ENCODE measurements around the gene OR2V2.
"Not testable (repeated sequence)": the region's sequence is repeated elsewhere in the genome, so short reads cannot be mapped to it uniquely, and the experiment has no call there.

Gene OR2V2

GRCh38 chr5:181118369-181118768 is 29.0 kb upstream of the OR2V2 start:
- DNase-seq, result no peak

DNA sequence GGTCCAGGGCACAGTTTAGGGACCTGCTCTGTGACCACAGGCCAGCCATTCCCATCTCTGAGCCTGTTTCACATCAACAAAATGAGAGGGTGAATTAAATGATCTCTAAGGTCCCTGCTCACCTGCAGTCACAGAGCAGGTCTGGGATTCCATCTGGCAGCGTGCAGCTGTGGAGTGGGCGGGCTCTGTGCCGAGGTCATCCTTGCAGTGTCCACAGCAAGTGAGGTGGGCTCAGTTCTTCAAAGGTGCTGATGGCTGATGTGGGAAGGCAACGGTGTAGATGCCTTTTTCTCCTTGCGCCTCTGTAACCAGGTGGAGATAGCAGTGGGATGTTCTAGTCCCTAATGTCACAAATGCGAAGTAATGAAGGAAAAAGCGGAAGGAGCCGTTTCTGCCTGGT is 28.3 kb upstream of the OR2V2 start:
- no peak for DNase-seq

GRCh38 chr5:181120306-181120705 is 27.1 kb upstream of the OR2V2 start:
- DNase-seq, result no peak

DNA sequence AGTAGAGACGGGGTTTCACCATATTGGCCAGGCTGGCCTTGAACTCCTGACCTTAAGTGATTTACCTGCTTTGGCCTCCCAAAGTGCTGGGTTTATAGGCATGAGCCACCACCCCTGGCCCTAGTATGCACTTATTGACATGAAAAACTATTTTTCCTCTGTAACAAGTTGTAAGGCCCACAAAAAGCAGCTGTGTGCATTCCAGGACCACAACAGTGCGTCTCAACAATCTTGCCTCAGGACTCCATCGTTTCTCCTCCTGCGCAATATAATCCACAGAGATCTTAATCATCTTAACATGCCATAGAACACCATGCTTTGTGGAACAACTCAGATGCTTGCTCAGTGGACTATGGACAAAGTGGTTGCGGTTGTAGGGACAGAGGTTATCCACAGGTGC is 26.6 kb upstream of the OR2V2 start:
- DNase-seq, result no peak

DNA sequence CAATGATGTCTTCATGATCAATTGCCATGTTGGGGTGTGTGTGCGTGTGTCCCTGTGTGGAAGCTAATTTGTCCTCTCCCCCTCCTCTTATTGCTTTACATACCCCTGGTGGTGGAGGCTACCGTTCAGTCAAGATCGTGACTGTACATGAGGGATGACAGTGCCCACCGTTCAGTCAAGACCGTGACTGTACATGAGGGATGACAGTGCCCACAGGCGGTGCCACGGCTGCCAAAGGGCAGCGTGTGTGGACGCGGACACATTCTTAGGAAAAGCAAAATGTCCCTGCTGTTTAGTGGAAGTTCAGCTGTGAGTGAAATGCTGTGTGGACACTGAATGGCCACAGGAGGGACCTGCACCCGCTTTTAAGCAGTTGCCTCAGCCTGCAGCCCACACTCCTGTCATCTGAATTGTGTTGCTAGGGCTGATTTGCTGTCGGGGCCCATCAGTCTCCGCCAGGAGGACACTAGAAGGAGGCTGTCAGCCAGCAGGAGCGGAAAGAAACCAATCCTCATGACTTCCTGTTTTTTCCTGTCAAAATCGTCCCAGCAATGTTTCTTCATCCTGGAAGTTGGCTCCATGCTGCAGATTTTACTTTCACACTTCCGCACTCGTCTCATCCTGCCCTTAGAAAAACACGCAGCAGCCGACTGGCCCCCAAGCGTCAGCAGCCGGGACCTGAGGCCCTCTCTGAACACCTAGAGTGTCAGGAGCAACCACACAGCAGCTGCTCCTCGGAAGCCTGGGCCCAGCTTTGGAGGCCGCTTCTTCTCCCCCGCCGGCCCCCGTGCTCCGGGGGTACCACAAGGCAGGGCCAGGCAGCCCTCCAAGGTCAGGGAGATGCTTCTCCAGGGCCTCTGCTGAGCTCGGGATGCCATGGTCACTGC is 25.5 kb upstream of the OR2V2 start:
- no peak for DNase-seq

DNA sequence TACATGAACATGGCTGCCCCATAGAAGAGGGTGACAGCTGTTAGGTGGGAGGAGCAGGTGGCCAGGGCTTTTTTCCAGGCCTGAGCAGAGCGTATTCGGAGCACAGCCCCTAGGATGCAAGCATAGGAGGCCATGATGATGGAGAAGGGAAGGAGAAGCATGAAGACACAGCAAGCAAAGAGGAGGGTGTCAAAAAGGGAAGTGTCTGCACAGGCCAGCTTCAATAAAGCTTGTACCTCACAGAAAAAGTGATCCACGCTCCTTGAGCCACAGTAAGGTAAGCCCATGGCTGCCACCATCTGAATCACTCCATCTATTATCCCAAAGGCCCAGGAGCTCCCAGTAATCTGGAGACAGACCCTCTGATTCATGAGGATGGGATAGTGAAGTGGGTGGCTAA is 22.9 kb upstream of the OR2V2 start:
- DNase-seq, result no peak

GRCh38 chr5:181126841-181127240 is 20.5 kb upstream of the OR2V2 start:
- DNase-seq, result no peak

DNA sequence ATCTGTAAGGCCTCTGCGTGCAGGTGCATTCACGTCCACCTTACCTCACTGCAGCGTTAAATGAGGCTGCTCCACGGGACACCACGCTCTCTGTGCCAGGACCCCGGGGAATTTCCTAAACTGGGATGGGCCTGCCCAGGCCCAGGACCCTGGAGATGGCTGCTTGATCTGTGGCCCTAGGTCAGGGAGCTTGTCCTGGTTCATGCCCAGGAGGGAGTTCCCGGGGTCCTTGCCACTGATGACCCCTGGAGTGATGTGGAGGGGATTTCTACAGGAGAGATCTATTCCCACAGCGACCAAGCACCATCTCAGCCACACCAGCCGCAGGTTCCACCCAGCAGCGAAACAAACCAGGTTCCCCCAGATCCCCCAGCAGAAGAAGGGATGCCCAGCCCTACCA is 19.9 kb upstream of the OR2V2 start:
- no peak for DNase-seq

GRCh38 chr5:181127907-181128626 is 19.3 kb upstream of the OR2V2 start:
- no peak for DNase-seq

GRCh38 chr5:181129601-181130000 is 17.8 kb upstream of the OR2V2 start:
- DNase-seq, result no peak

- not testable (repeated sequence) for DNase-seq
Observed at GRCh38 chr5:181130081-181130480, 17.3 kb upstream of the OR2V2 start.

GRCh38 chr5:181130832-181131496 is 16.4 kb upstream of the OR2V2 start, which contains the start of gene OR2V1:
OR2V1 (minus strand) TSS chr5:181131169; CDS start chr5:181125304, 5,865 bp downstream.
- no peak for DNase-seq

DNA sequence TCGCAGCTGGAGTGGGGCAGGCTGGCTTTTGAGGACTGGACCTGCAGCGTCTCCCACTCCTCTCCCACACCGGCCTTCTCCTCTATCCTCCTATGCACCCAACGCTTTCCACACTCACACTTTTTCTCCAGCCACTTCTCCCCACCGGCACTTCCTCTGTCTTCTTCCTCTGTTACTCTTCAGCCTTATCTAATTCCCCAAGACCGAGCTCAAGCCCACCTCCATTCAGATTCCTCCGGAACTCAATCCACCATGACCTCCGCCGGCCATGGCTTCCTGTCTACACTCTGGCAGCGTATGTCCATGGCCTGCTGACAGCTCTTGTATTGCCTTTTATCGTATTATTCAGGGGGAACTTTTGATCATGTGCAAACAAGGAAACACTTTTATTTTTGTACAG is 15.9 kb upstream of the OR2V2 start:
- DNase-seq, result no peak

- no peak for DNase-seq
Observed at GRCh38 chr5:181133083-181133482, 14.3 kb upstream of the OR2V2 start.

GRCh38 chr5:181133610-181134231 is 13.7 kb upstream of the OR2V2 start:
- DNase-seq, result no peak

DNA sequence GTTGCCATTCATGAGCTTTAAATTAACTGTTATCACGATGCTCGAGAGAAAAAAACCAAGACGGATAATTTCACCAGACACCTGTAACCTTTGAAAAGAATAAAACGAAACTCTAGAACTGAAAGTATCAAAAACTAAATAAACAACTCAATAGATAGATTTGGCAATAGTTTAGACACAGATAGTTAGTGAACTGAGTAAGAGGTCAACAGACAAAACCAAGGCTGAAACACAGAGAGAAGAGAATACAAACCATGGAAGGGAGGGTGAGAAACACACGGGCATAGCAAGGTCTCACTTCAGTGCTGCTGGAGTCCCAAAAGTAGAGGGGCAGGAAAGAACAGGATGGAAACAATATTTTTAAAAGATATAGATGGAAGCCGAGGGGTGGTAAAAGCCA is 13.1 kb upstream of the OR2V2 start:
- DNase-seq, result no peak

DNA sequence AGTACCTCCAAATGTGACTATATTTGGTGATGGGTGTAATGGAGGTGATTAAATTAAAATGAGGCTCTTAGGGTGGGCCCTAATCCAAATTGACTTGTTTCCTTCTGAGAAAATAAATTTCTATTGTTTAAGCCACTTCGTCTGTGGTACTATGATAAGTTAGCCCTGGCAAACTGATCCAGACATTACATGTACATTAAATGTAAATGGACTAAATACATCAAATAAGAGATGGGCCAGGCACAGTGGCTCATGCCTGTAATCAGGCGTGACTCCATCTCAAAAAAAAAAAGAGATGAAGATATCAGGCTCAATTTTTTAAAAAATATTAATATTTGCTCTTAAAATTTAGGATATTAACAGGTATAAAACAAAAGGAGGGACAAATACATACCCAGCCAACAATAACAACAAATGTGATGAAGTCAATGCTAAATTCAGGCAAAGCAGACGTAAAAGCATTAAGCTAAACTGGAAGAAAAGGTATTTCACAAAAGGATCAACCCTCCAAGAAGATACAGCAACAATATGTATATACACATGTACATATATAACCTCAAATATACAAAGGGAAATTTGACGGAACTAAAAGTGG is 10.9 kb upstream of the OR2V2 start:
- DNase-seq, result no peak

GRCh38 chr5:181138258-181138657 is 9.1 kb upstream of the OR2V2 start:
- DNase-seq, result no peak

GRCh38 chr5:181140766-181141165 is 6.6 kb upstream of the OR2V2 start:
- DNase-seq, result no peak

DNA sequence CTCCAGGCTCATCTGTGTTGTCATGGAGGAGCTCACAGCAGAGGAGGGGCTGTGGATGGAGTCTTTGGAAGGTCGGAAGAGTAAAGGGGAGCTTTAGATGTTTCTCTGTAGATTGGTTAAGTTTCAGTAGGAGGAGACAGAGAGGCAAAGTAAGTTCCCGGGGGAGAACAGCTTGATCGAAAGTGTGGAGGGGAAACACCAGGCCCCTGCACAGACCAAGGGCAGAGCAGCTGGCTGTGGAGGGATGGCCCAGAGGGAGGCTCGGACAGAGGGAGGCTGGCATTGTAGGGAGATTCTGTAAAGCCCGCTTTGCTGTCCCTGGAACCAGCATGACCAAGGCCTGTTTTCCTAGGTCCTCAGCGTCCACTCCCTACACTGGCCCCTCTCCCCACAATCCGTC is 5.3 kb upstream of the OR2V2 start:
- DNase-seq, result no peak

DNA sequence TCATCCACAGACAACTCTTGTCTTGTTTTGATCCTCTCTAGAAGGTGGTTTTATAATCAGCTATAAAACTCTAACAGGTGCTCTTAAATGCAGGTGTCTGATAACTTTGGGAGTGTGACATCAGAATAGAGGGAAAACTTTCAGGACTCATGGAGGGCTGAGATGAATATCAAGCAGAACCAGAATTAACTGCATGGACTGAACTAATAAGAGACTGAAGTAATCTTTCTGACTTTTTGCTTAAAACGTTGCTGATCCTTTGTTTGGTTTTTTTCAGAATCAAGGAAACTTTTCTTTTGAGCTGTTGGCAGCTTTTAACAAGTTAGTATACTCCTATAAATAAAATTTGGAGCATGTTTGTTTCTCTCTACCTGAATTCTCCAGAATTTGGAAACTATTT is 2.3 kb upstream of the OR2V2 start:
- no peak for DNase-seq

GRCh38 chr5:181149355-181149754 is 2.0 kb downstream of the OR2V2 start:
- DNase-seq, result no peak
